ENCODE data around the gene AAK1. TPM values are rescaled to one million over a fixed set of nuclear protein-coding genes. Genes with fewer than 3 reads are reported as not detected.

AAK1 gene
- polyA plus RNA-seq, 1 donor from 2014 or later = 26.7 TPM

- Histone ChIP-seq H2AFZ (ENCODE audit: low read depth, low read length) (no peak overlapping the region), H3K27ac (ENCODE audit: low read length) (no peak overlapping the region), H3K36me3 (ENCODE audit: insufficient read depth, low read length) (peaks cover 7% of the 10 kb centered on the region), H3F3A (ENCODE audit: insufficient read depth, low read length, poor library complexity, severe bottlenecking) (no peaks in the 10 kb centered on the region), H3K9ac (ENCODE audit: low read length) (no peak overlapping the region), H3K9me3 (ENCODE audit: low read length) (peaks cover 5% of the 10 kb centered on the region), H3K79me2 (replicated peaks; ENCODE audit: insufficient read depth, low read length) (no peaks in the 10 kb centered on the region), H3K27me3 (ENCODE audit: insufficient read depth, low read depth, low read length) (no peaks in the 10 kb centered on the region), H3K4me2 (ENCODE audit: low read length) (no peak overlapping the region), H3K9me2 (ENCODE audit: insufficient read depth, low read length) (no peaks in the 10 kb centered on the region), H4K20me1 (ENCODE audit: insufficient read depth) (no peaks in the 10 kb centered on the region), H3K4me3 (ENCODE audit: low read length) (no peak overlapping the region)
- TF ChIP-seq SMC3 (conservative IDR thresholded peaks at IDR 0.05; ENCODE audit: poor library complexity) (no peak), POLR2AphosphoS5 (IDR thresholded peaks at IDR 0.05) (no peak), REST (IDR thresholded peaks at IDR 0.05; ENCODE audit: borderline replicate concordance) (no peak), TAF1 (IDR thresholded peaks at IDR 0.05; ENCODE audit: low read depth) (no peak), CTCF (IDR thresholded peaks at IDR 0.05; ENCODE audit: poor library complexity, severe bottlenecking) (no peak), RAD21 (conservative IDR thresholded peaks at IDR 0.05) (no peak), MXI1 (conservative IDR thresholded peaks at IDR 0.05; ENCODE audit: poor library complexity, severe bottlenecking) (no peak), EZH2 (IDR thresholded peaks at IDR 0.05; ENCODE audit: borderline replicate concordance, insufficient read depth, low read length, poor library complexity, severe bottlenecking) (no peak), EP300 (conservative IDR thresholded peaks at IDR 0.05; ENCODE audit: poor library complexity, severe bottlenecking) (no peak)
Observed at GRCh38 chr2:69535817-69536241, 107.7 kb downstream of the AAK1 start.

- H2AFZ ChIP-seq (ENCODE audit: low read depth, low read length) = no peak overlapping the region
- no peaks in the 10 kb centered on the region for H4K20me1 ChIP-seq (ENCODE audit: insufficient read depth)
- no peaks in the 10 kb centered on the region for H3K79me2 ChIP-seq (replicated peaks; ENCODE audit: insufficient read depth, low read length)
- no peak overlapping the region for H3K4me2 ChIP-seq (ENCODE audit: low read length)
- H3K36me3 ChIP-seq (ENCODE audit: insufficient read depth, low read length) = peaks cover 11% of the 10 kb centered on the region
- no peaks in the 10 kb centered on the region for H3K27me3 ChIP-seq (ENCODE audit: insufficient read depth, low read depth, low read length)
- H3K4me3 ChIP-seq (ENCODE audit: low read length) = no peak overlapping the region
- no peaks in the 10 kb centered on the region for H3K9me2 ChIP-seq (ENCODE audit: insufficient read depth, low read length)
- H3F3A ChIP-seq (ENCODE audit: insufficient read depth, low read length, poor library complexity, severe bottlenecking) = no peaks in the 10 kb centered on the region
- H3K9me3 ChIP-seq (ENCODE audit: low read length) = peaks cover 5% of the 10 kb centered on the region
- no peak overlapping the region for H3K9ac ChIP-seq (ENCODE audit: low read length)
- no peak overlapping the region for H3K27ac ChIP-seq (ENCODE audit: low read length)
- no peak for TF ChIP-seq EZH2 (IDR thresholded peaks at IDR 0.05; ENCODE audit: borderline replicate concordance, insufficient read depth, low read length, poor library complexity, severe bottlenecking)
- TF ChIP-seq CTCF (IDR thresholded peaks at IDR 0.05; ENCODE audit: poor library complexity, severe bottlenecking) = no peak
- TF ChIP-seq TAF1 (IDR thresholded peaks at IDR 0.05; ENCODE audit: low read depth) = no peak
- no peak for TF ChIP-seq MXI1 (conservative IDR thresholded peaks at IDR 0.05; ENCODE audit: poor library complexity, severe bottlenecking)
- TF ChIP-seq RAD21 (conservative IDR thresholded peaks at IDR 0.05) = no peak
- TF ChIP-seq SMC3 (conservative IDR thresholded peaks at IDR 0.05; ENCODE audit: poor library complexity) = no peak
- no peak for TF ChIP-seq REST (IDR thresholded peaks at IDR 0.05; ENCODE audit: borderline replicate concordance)
- TF ChIP-seq EP300 (conservative IDR thresholded peaks at IDR 0.05; ENCODE audit: poor library complexity, severe bottlenecking) = no peak
- TF ChIP-seq POLR2AphosphoS5 (IDR thresholded peaks at IDR 0.05) = no peak
Observed at GRCh38 chr2:69531186-69531585, 112.4 kb downstream of the AAK1 start.

Measured in neural cell (in vitro differentiated cells).